Activated B cell treated with CpG ODN at 0.5 μM for 24 hours (primary cell): ENCODE data around the gene RBM15B. TPM values are rescaled to one million over a fixed set of nuclear protein-coding genes. Genes with fewer than 3 reads are reported as not detected.

Experiments used
- ATAC-seq: fragments of 200-7000 bp; cut with Tn5 transposase; one replicate; pipeline ENCODE4 v1.10.0; 2021; ENCODE audit warnings: low read depth, mild to moderate bottlenecking, moderate library complexity
- CTCF ChIA-PET: fragments of 350-600 bp; sonication (Branson Sonifier 250); formaldehyde crosslinking; loops from one replicate; lab custom pipeline; 2021; ENCODE audit warnings: antibody characterized with exemption; lab: Charles Lee
- POLR2A ChIA-PET: fragments of 350-600 bp; sonication (Branson Sonifier 250); formaldehyde crosslinking; loops from one replicate; lab custom pipeline; 2021; ENCODE audit warnings: antibody characterized with exemption; lab: Charles Lee
- DNase-seq: peaks from one replicate; pipeline ENCODE4 v3.0.0; 2022
- H3K27ac Mint-ChIP-seq: one replicate; pipeline ENCODE4 v1.8.0; 2020; ENCODE audit warnings: mixed read lengths
- H3K27me3 Mint-ChIP-seq: one replicate; pipeline ENCODE4 v1.8.0; 2021; ENCODE audit warnings: mixed read lengths
- H3K36me3 Mint-ChIP-seq: one replicate; pipeline ENCODE4 v1.8.0; 2021; ENCODE audit warnings: low read depth, mixed read lengths
- H3K4me1 Mint-ChIP-seq: one replicate; pipeline ENCODE4 v1.8.0; 2021; ENCODE audit warnings: mixed read lengths
- H3K4me3 Mint-ChIP-seq: one replicate; pipeline ENCODE4 v1.8.0; 2020; ENCODE audit warnings: mild to moderate bottlenecking, mixed read lengths
- H3K9me3 Mint-ChIP-seq: one replicate; pipeline ENCODE4 v1.8.0; 2020; ENCODE audit warnings: mixed read lengths
- intact Hi-C: fragments of 100-400 bp; cut with micrococcal nuclease; formaldehyde crosslinking; loops from one replicate; pipeline ENCODE4 v1.15.1; 2024
- total RNA-seq: library from RNA; stranded (reverse); gene quantifications from 2 replicates; pipeline ENCODE4 v1.2.3, GENCODE V29; 2022
- TF ChIP-seq, protein P1 (sequence below): fragments of 200-600 bp; IDR thresholded peaks from one replicate; pipeline ENCODE4 v1.8.0; 2022; ENCODE audit warnings: antibody characterized with exemption, mild to moderate bottlenecking

Gene RBM15B
- total RNA-seq, 1 donor from 2014 or later: 28.9 TPM

- CTCF ChIA-PET: no interaction called here
- H3K27ac Mint-ChIP-seq: no peak overlapping the region
These were observed 36.9 kb upstream of the RBM15B start for GRCh38 chr3:51354172-51354571.

GRCh38 chr3:51354731-51355615, 36.1 kb upstream of the RBM15B start:
- TF ChIP-seq, protein P1, sequence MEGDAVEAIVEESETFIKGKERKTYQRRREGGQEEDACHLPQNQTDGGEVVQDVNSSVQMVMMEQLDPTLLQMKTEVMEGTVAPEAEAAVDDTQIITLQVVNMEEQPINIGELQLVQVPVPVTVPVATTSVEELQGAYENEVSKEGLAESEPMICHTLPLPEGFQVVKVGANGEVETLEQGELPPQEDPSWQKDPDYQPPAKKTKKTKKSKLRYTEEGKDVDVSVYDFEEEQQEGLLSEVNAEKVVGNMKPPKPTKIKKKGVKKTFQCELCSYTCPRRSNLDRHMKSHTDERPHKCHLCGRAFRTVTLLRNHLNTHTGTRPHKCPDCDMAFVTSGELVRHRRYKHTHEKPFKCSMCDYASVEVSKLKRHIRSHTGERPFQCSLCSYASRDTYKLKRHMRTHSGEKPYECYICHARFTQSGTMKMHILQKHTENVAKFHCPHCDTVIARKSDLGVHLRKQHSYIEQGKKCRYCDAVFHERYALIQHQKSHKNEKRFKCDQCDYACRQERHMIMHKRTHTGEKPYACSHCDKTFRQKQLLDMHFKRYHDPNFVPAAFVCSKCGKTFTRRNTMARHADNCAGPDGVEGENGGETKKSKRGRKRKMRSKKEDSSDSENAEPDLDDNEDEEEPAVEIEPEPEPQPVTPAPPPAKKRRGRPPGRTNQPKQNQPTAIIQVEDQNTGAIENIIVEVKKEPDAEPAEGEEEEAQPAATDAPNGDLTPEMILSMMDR: no peak
- Mint-ChIP-seq H3K27me3 (peaks cover 11% of the 10 kb centered on the region), H3K4me3 (no peak overlapping the region), H3K36me3 (no peaks in the 10 kb centered on the region), H3K4me1 (no peaks in the 10 kb centered on the region), H3K27ac (no peak overlapping the region), H3K9me3 (no peaks in the 10 kb centered on the region)
- DNase-seq (no peak), ATAC-seq (no peak)
- POLR2A ChIA-PET: no interaction called here
- CTCF ChIA-PET: no interaction called here
- intact Hi-C loops: no loop called here

More at GRCh38 chr3:51354172-51354571, 36.9 kb upstream of the RBM15B start:
- TF ChIP-seq, protein P1: no peak
- H3K4me3 Mint-ChIP-seq: no peak overlapping the region
- ATAC-seq (no peak), DNase-seq (no peak)
- intact Hi-C loops: no loop called here
- peaks cover 11% of the 10 kb centered on the region for H3K27me3 Mint-ChIP-seq
- no peaks in the 10 kb centered on the region for H3K36me3 Mint-ChIP-seq
- POLR2A ChIA-PET: no interaction called here
- H3K4me1 Mint-ChIP-seq: no peaks in the 10 kb centered on the region
- no peaks in the 10 kb centered on the region for H3K9me3 Mint-ChIP-seq

DNA sequence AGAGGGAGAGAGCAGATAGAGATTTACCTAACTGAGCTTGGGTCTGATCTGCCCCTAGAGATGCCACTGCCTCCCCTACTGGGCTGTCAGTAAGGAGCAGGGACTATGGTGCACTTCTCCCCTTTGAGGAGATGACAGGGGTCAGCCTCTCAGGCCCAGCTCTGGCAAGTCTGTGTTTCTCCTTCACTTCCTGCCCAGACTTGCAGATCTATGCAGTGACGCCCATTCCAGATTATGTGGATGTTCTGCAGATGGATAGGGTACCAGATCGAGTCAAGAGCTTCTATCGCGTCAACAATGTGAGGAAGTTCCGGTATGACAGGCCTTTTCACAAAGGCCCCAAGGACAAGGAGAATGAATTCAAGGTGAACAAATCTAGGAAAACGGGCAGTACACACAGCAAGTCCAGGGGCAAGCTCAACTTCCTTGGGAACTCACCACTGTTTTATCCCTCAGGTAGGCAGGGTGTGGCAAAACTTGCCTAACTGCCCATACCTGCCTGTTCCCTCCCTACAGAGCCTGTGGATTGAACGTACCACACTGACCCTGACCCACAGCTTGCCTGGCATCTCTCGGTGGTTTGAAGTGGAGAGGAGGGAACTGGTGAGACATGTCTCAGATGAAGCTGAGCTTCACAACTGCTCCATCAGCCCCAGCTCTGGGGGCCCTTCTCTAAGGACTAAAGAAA, 35.0 kb upstream of the RBM15B start:
- Mint-ChIP-seq H3K27ac (no peak overlapping the region), H3K9me3 (no peaks in the 10 kb centered on the region), H3K4me1 (no peaks in the 10 kb centered on the region), H3K27me3 (peaks cover 9% of the 10 kb centered on the region), H3K36me3 (no peaks in the 10 kb centered on the region), H3K4me3 (no peak overlapping the region)
- TF ChIP-seq, protein P1: no peak
- POLR2A ChIA-PET: no interaction called here
- DNase-seq (no peak), ATAC-seq (no peak)
- intact Hi-C loops: no loop called here
- CTCF ChIA-PET: no interaction called here

DNA sequence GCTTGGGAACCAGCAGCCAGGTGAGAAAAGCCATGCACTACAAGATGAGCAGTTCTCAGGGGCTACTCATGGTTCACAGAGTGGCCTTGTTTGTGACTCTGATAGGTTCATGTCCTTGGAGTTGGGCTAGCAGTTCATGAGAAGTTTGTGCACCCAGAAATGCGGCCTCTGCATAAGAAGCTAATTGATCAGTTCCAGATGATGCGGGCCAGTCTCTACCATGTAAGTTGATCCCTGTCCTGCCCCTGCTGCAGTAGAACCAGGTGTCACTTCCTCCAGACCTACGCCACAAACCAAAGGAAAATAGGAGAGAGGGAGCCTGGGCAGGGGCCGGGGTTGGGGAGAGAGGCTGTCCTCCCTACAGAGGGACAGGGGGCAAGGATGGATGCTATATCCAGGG, 33.2 kb upstream of the RBM15B start:
- TF ChIP-seq, protein P1: no peak
- Mint-ChIP-seq H3K27me3 (peaks cover 3% of the 10 kb centered on the region), H3K9me3 (no peaks in the 10 kb centered on the region), H3K36me3 (no peaks in the 10 kb centered on the region), H3K4me1 (no peaks in the 10 kb centered on the region), H3K27ac (no peak overlapping the region), H3K4me3 (no peak overlapping the region)
- no peak for DNase-seq
- intact Hi-C loops: no loop called here
- ChIA-PET POLR2A (no interaction called here), CTCF (no interaction called here)
- no peak for ATAC-seq

DNA sequence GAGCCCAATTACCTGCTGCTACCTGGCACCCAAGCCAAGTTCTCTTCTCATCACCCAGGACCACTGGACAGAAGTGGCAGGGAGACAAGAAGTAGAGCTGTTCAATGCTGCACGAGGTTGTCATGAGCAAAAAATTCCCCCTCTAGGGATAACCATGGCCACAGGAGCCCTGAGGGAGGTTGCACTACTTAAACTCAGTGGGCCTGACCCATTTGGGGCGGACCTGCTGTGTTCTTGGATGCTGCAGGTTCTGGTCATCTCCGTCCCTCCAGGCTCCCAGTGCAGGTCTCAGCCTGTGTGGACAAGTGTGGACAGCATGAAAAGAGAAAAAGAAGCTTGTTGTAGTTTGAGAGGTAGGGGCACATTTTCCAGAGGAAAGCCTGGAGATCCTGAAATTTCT, 32.1 kb upstream of the RBM15B start:
- no peak overlapping the region for H3K4me3 Mint-ChIP-seq
- intact Hi-C loops: no loop called here
- no peaks in the 10 kb centered on the region for H3K36me3 Mint-ChIP-seq
- CTCF ChIA-PET: interaction anchor here (1.7 kb wide), 1 partner anchor 12 kb away, joined by 5 read pairs; no protein-coding TSS in a partner anchor
- peaks cover 4% of the 10 kb centered on the region for H3K27me3 Mint-ChIP-seq
- POLR2A ChIA-PET: no interaction called here
- no peak overlapping the region for H3K27ac Mint-ChIP-seq
- H3K9me3 Mint-ChIP-seq: no peaks in the 10 kb centered on the region
- no peaks in the 10 kb centered on the region for H3K4me1 Mint-ChIP-seq
- ATAC-seq (no peak), DNase-seq (no peak)
- TF ChIP-seq, protein P1: no peak
